ENCODE measurements around the gene CFAP107. TPM values are rescaled to one million over a fixed set of nuclear protein-coding genes. Genes with fewer than 3 reads are reported as not detected.

The CFAP107 gene
- total and polyA plus RNA-seq, 11 donors, result not detected

- DNase-seq (no peak), ATAC-seq (no peak)
- Histone ChIP-seq H3K36me3 (no peaks in the 10 kb centered on the region), H3K4me1 (no peaks in the 10 kb centered on the region), H3K27me3 (no peaks in the 10 kb centered on the region), H3K27ac (no peak overlapping the region), H3K4me3 (no peak overlapping the region), H3K9me3 (peaks cover 0 to 7% (median 0%) of the 10 kb centered on the region in 12 donors)
- intact Hi-C loops (cut with DNase I), result no loop called here
- TF ChIP-seq, protein P1, sequence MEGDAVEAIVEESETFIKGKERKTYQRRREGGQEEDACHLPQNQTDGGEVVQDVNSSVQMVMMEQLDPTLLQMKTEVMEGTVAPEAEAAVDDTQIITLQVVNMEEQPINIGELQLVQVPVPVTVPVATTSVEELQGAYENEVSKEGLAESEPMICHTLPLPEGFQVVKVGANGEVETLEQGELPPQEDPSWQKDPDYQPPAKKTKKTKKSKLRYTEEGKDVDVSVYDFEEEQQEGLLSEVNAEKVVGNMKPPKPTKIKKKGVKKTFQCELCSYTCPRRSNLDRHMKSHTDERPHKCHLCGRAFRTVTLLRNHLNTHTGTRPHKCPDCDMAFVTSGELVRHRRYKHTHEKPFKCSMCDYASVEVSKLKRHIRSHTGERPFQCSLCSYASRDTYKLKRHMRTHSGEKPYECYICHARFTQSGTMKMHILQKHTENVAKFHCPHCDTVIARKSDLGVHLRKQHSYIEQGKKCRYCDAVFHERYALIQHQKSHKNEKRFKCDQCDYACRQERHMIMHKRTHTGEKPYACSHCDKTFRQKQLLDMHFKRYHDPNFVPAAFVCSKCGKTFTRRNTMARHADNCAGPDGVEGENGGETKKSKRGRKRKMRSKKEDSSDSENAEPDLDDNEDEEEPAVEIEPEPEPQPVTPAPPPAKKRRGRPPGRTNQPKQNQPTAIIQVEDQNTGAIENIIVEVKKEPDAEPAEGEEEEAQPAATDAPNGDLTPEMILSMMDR (IDR thresholded peaks at IDR 0.05), result no peak
- TF ChIP-seq POLR2A (IDR thresholded peaks at IDR 0.05), result no peak
- 50 to 59% (median 52%) methylated on average over 4 of the region's 4 CpGs for WGBS, 4 donors
These were observed 52.9 kb downstream of the CFAP107 start for GRCh38 chr1:12798911-12799310.

DNA sequence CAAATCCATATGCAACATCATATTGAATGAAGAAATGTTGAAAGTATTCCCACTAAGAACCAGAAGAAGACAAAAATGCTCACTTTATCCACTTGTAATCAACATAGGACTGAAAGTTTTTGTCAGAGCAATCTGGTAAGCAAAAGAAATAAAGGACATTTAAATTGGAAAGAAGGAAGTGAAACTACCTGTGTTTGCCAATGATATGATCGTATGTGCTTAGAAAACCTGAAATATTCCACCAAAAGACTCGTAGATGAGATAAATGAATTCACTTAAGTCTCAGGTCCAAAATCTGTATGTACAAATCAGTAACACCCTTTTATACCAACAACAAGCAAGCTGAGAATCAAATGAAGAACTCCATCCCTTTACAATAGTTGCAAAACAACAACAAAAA, 53.7 kb downstream of the CFAP107 start:
- no peak for ATAC-seq

GRCh38 chr1:12809933-12810332, 63.9 kb downstream of the CFAP107 start:
- no peaks in the 10 kb centered on the region for H3K36me3 ChIP-seq
- H3K4me1 ChIP-seq, result no peaks in the 10 kb centered on the region
- no peak overlapping the region for H3K27ac ChIP-seq
- DNase-seq (no peak), ATAC-seq (no peak)
- H3K4me3 ChIP-seq, result no peak overlapping the region
- H3K9me3 ChIP-seq, result peaks cover 0 to 6% (median 0%) of the 10 kb centered on the region in 12 donors
- no peak for TF ChIP-seq POLR2A (IDR thresholded peaks at IDR 0.05)
- TF ChIP-seq, protein P1 (IDR thresholded peaks at IDR 0.05), result no peak
- intact Hi-C loops (cut with DNase I), result no loop called here
- H3K27me3 ChIP-seq, result peaks cover 0 to 13% (median 0%) of the 10 kb centered on the region in 9 donors
- WGBS, 4 donors, result 57 to 85% (median 79%) methylated on average over 1 of the region's 1 CpG

More for the DNA sequence above, 53.7 kb downstream of the CFAP107 start:
- intact Hi-C loops (cut with DNase I), result no loop called here
- Histone ChIP-seq H3K27me3 (no peaks in the 10 kb centered on the region), H3K9me3 (peaks cover 0 to 7% (median 0%) of the 10 kb centered on the region in 12 donors), H3K27ac (no peak overlapping the region), H3K4me3 (no peak overlapping the region), H3K4me1 (no peaks in the 10 kb centered on the region), H3K36me3 (no peaks in the 10 kb centered on the region)
- no peak for DNase-seq
- TF ChIP-seq, protein P1 (IDR thresholded peaks at IDR 0.05), result no peak
- TF ChIP-seq POLR2A (IDR thresholded peaks at IDR 0.05), result no peak
- WGBS, 4 donors, result 59 to 64% (median 62%) methylated on average over 2 of the region's 2 CpGs

GRCh38 chr1:12810691-12811408, 64.8 kb downstream of the CFAP107 start:
- TF ChIP-seq, protein P1 (IDR thresholded peaks at IDR 0.05), result no peak
- TF ChIP-seq POLR2A (IDR thresholded peaks at IDR 0.05), result no peak
- no peak overlapping the region for H3K4me3 ChIP-seq
- ATAC-seq (no peak), DNase-seq (no peak)
- WGBS, 4 donors, result 56 to 69% (median 62%) methylated on average over 3 to 5 of the region's 5 CpGs
- peaks cover 0 to 5% (median 0%) of the 10 kb centered on the region in 12 donors for H3K9me3 ChIP-seq
- H3K36me3 ChIP-seq, result no peaks in the 10 kb centered on the region
- H3K27me3 ChIP-seq, result peaks cover 0 to 13% (median 0%) of the 10 kb centered on the region in 9 donors
- intact Hi-C loops (cut with DNase I), result no loop called here
- no peaks in the 10 kb centered on the region for H3K4me1 ChIP-seq
- H3K27ac ChIP-seq, result no peak overlapping the region
